GM19193 (cell line): ENCODE data around the gene POU2F3.

ENCODE experiments used
- POLR2A ChIP-seq: IDR thresholded peaks from 4 replicates; pipeline ENCODE4 v1.6.1; 2011; ENCODE audit not compliant: insufficient read depth, insufficient read length; ENCODE audit errors: extremely low read depth

POU2F3 gene

GRCh38 chr11:120327311-120327710 is 87.4 kb downstream of the POU2F3 start:
- TF ChIP-seq POLR2A: no peak

GRCh38 chr11:120329556-120329955 is 89.6 kb downstream of the POU2F3 start:
- no peak for TF ChIP-seq POLR2A

- TF ChIP-seq POLR2A: no peak
These were observed 90.1 kb downstream of the POU2F3 start for GRCh38 chr11:120330045-120330444.

- no peak for TF ChIP-seq POLR2A
These were observed 91.5 kb downstream of the POU2F3 start for GRCh38 chr11:120331301-120331996.

- TF ChIP-seq POLR2A: no peak
These were observed 93.1 kb downstream of the POU2F3 start for GRCh38 chr11:120332822-120333716.

- no peak for TF ChIP-seq POLR2A
These were observed 93.9 kb downstream of the POU2F3 start for GRCh38 chr11:120333801-120334200.

GRCh38 chr11:120334332-120334731 is 94.4 kb downstream of the POU2F3 start:
- TF ChIP-seq POLR2A: no peak

GRCh38 chr11:120334894-120335462 is 95.0 kb downstream of the POU2F3 start:
- no peak for TF ChIP-seq POLR2A

- TF ChIP-seq POLR2A: no peak
These were observed 95.6 kb downstream of the POU2F3 start for GRCh38 chr11:120335556-120335907.

GRCh38 chr11:120335908-120336640 is 96.1 kb downstream of the POU2F3 start, which contains the start of gene ARHGEF12:
TSS of gene ARHGEF12 (plus strand) at chr11:120336413. CDS start at chr11:120337244, 831 bp downstream.
- TF ChIP-seq POLR2A: peak; percentile 71

GRCh38 chr11:120336641-120337354 is 96.9 kb downstream of the POU2F3 start:
- no peak for TF ChIP-seq POLR2A

GRCh38 chr11:120337355-120338106 is 97.6 kb downstream of the POU2F3 start:
- no peak for TF ChIP-seq POLR2A

GRCh38 chr11:120338107-120338933 is 98.4 kb downstream of the POU2F3 start:
- TF ChIP-seq POLR2A: no peak
